ENCODE measurements around the gene TRAF6.

- no peak for TF ChIP-seq CTCF (conservative IDR thresholded peaks at IDR 0.05; ENCODE audit: low read depth in 2 of 2)
- no peak for TF ChIP-seq CREB1 (CRISPR knock-in tag; IDR thresholded peaks at IDR 0.05; ENCODE audit: low read depth)
- TF ChIP-seq EZH2 (IDR thresholded peaks at IDR 0.05; ENCODE audit: low read depth, unreplicated experiment), result no peak
- no peak for TF ChIP-seq EZH2phosphoT487 (IDR thresholded peaks at IDR 0.05; ENCODE audit: unreplicated experiment)
- no peak for TF ChIP-seq POLR2AphosphoS5 (IDR thresholded peaks at IDR 0.05; ENCODE audit: low read depth)
- no peak for TF ChIP-seq ZNF331 (CRISPR knock-in tag; IDR thresholded peaks at IDR 0.05; ENCODE audit: low read depth)
- TF ChIP-seq REST (IDR thresholded peaks at IDR 0.05; ENCODE audit: unreplicated experiment), result no peak
These were observed 38.5 kb downstream of the TRAF6 start for GRCh38 chr11:36471577-36471976.

Measured in GM23338 (cell line).